HCT116 (cell line): ENCODE data around the gene PPP2R2D. TPM values are rescaled to one million over a fixed set of nuclear protein-coding genes. Genes with fewer than 3 reads are reported as not detected.

Source experiments
- ATAC-seq: fragments of 200-7000 bp; cut with Tn5 transposase; 2 replicates; pipeline ENCODE4 v1.9.1; 2020; ENCODE audit warnings: mild to moderate bottlenecking, moderate library complexity
- BruUV-seq: library from RNA; stranded (reverse); fragments of 400-500 nt; replicated peaks from 2 replicates; lab custom pipeline; 2021; lab: Mats Ljungman, UMichigan
- CTCF ChIA-PET: fragments of 300-600 bp; sonication (Branson Sonifier 250); formaldehyde crosslinking; loops from one replicate; lab custom pipeline; 2021; ENCODE audit warnings: antibody characterized with exemption; lab: Charles Lee
- POLR2A ChIA-PET: fragments of 300-600, 350-600 bp; sonication (Branson Sonifier 250); formaldehyde crosslinking; loops from one replicate; lab custom pipeline; 2021; ENCODE audit warnings: antibody characterized with exemption; lab: Charles Lee
- RAD21 ChIA-PET, 2 experiments: fragments of 300-600 bp; sonication (Branson Sonifier 250); formaldehyde crosslinking; loops; one replicate each; lab custom pipeline; 2023; ENCODE audit warnings: low total read pairs in 2 of 2; ENCODE audit not compliant: uncharacterized antibody in 2 of 2, unreplicated experiment in 2 of 2, low non-redundant PET in 1 of 2; lab: Charles Lee
- DNase-seq: peaks from one replicate; pipeline ENCODE4 v3.0.0-alpha.2; 2010; ENCODE audit warnings: low read depth, low spot score
- H2AFZ ChIP-seq: fragments of 200-600 bp; shearing (Covaris generic), sonication (generic); 2 replicates; pipeline ENCODE4 v1.6.1; 2017; ENCODE audit warnings: low read depth, mixed run types, mixed read lengths, antibody characterized with exemption, low read length; ENCODE audit not compliant: poor library complexity, severe bottlenecking
- H3K27ac ChIP-seq: 2 replicates; pipeline ENCODE4 v1.5.1; 2012; ENCODE audit warnings: low read depth, low read length
- H3K27me3 ChIP-seq: fragments of 200-600 bp; sonication (generic); 2 replicates; pipeline ENCODE4 v1.6.1; 2016; ENCODE audit warnings: mixed run types, low read length, mixed read lengths; ENCODE audit not compliant: insufficient read depth
- H3K36me3 ChIP-seq, 2 experiments: fragments of 200-500 bp in 1 of 2; fragments of 200-600 bp in 1 of 2; sonication (Bioruptor generic) in 1 of 2; sonication (generic) in 1 of 2; 2 replicates each; pipeline versions ENCODE4 v1.5.1 to v1.6.1; 2014 to 2016; ENCODE audit warnings: low read length in 2 of 2, inconsistent platforms in 1 of 2, mixed read lengths in 1 of 2, mixed run types in 1 of 2; ENCODE audit not compliant: insufficient read depth in 2 of 2, control insufficient read depth in 1 of 2
- H3K4me1 ChIP-seq, 2 experiments: fragments of 200-600 bp in 1 of 2; sonication (generic) in 1 of 2; 2 replicates each; pipeline versions ENCODE4 v1.5.1 to v1.6.1; 2012 to 2017; ENCODE audit warnings: low read length in 2 of 2, inconsistent platforms in 1 of 2, mild to moderate bottlenecking in 1 of 2, mixed read lengths in 1 of 2, mixed run types in 1 of 2, moderate library complexity in 1 of 2; ENCODE audit not compliant: insufficient read depth in 2 of 2, control insufficient read depth in 1 of 2
- H3K4me2 ChIP-seq: fragments of 200-600 bp; sonication (generic); 2 replicates; pipeline ENCODE4 v1.6.1; 2017; ENCODE audit warnings: mixed run types, low read length, mixed read lengths
- H3K4me3 ChIP-seq, 2 experiments: fragments of 200-600 bp in 1 of 2; sonication (generic) in 1 of 2; replicated peaks in 1 of 2; 2 replicates each; pipeline ENCODE4 v1.5.1; 2011 to 2016; ENCODE audit warnings: low read length in 2 of 2, control low read depth in 1 of 2, low read depth in 1 of 2, mild to moderate bottlenecking in 1 of 2, mixed read lengths in 1 of 2, mixed run types in 1 of 2
- H3K79me2 ChIP-seq: fragments of 200-600 bp; sonication (generic); 2 replicates; pipeline ENCODE4 v1.6.1; 2017; ENCODE audit warnings: mild to moderate bottlenecking, mixed run types, low read length, moderate library complexity, mixed read lengths; ENCODE audit not compliant: insufficient read depth
- H3K9ac ChIP-seq: fragments of 200-600 bp; sonication (generic); 2 replicates; pipeline ENCODE4 v1.6.1; 2016; ENCODE audit warnings: low read length, mixed read lengths
- H3K9me2 ChIP-seq: fragments of 200-600 bp; sonication (generic), shearing (Covaris generic); 2 replicates; pipeline ENCODE4 v1.6.1; 2017; ENCODE audit warnings: mixed run types, mild to moderate bottlenecking, moderate library complexity; ENCODE audit not compliant: insufficient read depth
- H3K9me3 ChIP-seq, 2 experiments: fragments of 200-500 bp in 1 of 2; fragments of 200-600 bp in 1 of 2; sonication (Bioruptor generic) in 1 of 2; sonication (generic) in 1 of 2; 2 replicates each; pipeline ENCODE4 v1.6.1; 2014 to 2017; ENCODE audit warnings: low read length in 2 of 2, mixed read lengths in 2 of 2, inconsistent platforms in 1 of 2, low read depth in 1 of 2, mild to moderate bottlenecking in 1 of 2, mixed run types in 1 of 2, moderate library complexity in 1 of 2; ENCODE audit not compliant: control insufficient read depth in 1 of 2, insufficient read depth in 1 of 2
- H4K20me1 ChIP-seq: fragments of 200-600 bp; sonication (generic), shearing (Covaris generic); 2 replicates; pipeline ENCODE4 v1.6.1; 2017; ENCODE audit warnings: mixed run types, mild to moderate bottlenecking, moderate library complexity; ENCODE audit not compliant: insufficient read depth
- ATF3 ChIP-seq: IDR thresholded peaks from 2 replicates; pipeline ENCODE4 v1.6.1; 2012
- CBX3 ChIP-seq: IDR thresholded peaks from 2 replicates; pipeline ENCODE4 v1.6.1; 2012; ENCODE audit warnings: low read depth
- CEBPB ChIP-seq: IDR thresholded peaks from 2 replicates; pipeline ENCODE4 v1.6.1; 2012; ENCODE audit warnings: low read depth
- ELF1 ChIP-seq: IDR thresholded peaks from 2 replicates; pipeline ENCODE4 v1.6.1; 2012; ENCODE audit warnings: low read depth, borderline replicate concordance
- EZH2 ChIP-seq: fragments of 200-600 bp; sonication (generic); IDR thresholded peaks from 2 replicates; pipeline ENCODE4 v1.6.1; 2017; ENCODE audit warnings: antibody characterized with exemption, mixed run types
- JUND ChIP-seq: IDR thresholded peaks from 2 replicates; pipeline ENCODE4 v1.6.1; 2012
- MAX ChIP-seq: IDR thresholded peaks from 2 replicates; pipeline ENCODE4 v1.6.1; 2012
- POLR2A ChIP-seq: IDR thresholded peaks from 2 replicates; pipeline ENCODE4 v1.7.0; 2011; ENCODE audit warnings: borderline replicate concordance; ENCODE audit not compliant: insufficient read depth, insufficient read length; ENCODE audit errors: extremely low read depth
- POLR2AphosphoS5 ChIP-seq: IDR thresholded peaks from 2 replicates; pipeline ENCODE4 v1.6.1; 2011; ENCODE audit warnings: mild to moderate bottlenecking, low read depth, low read length, moderate library complexity
- RAD21 ChIP-seq: IDR thresholded peaks from 2 replicates; pipeline ENCODE4 v1.6.1; 2012; ENCODE audit warnings: low read depth, mild to moderate bottlenecking
- SIN3A ChIP-seq: IDR thresholded peaks from 2 replicates; pipeline ENCODE4 v1.6.1; 2012; ENCODE audit warnings: low read depth
- SP1 ChIP-seq: IDR thresholded peaks from 2 replicates; pipeline ENCODE4 v1.6.1; 2012; ENCODE audit warnings: low read depth
- SRF ChIP-seq: IDR thresholded peaks from 2 replicates; pipeline ENCODE4 v1.6.1; 2012; ENCODE audit warnings: low read depth
- TCF7L2 ChIP-seq: IDR thresholded peaks from 2 replicates; pipeline ENCODE4 v1.7.0; 2011; ENCODE audit warnings: borderline replicate concordance, inconsistent platforms; ENCODE audit not compliant: insufficient read depth, insufficient read length; ENCODE audit errors: extremely low read depth
- YY1 ChIP-seq: IDR thresholded peaks from 2 replicates; pipeline ENCODE4 v1.6.1; 2011; ENCODE audit warnings: low read length, low read depth, moderate library complexity, mild to moderate bottlenecking; ENCODE audit not compliant: insufficient replicate concordance; ENCODE audit errors: extremely low read depth
- ZBTB33 ChIP-seq: IDR thresholded peaks from 2 replicates; pipeline ENCODE4 v1.6.1; 2011; ENCODE audit warnings: mild to moderate bottlenecking, low read length, moderate library complexity; ENCODE audit not compliant: insufficient replicate concordance; ENCODE audit errors: extremely low read depth
- ZFX ChIP-seq: fragments of 450-650 bp; IDR thresholded peaks from 2 replicates; pipeline ENCODE4 v1.6.1; 2017
- ZNF274 ChIP-seq: fragments of 200-500 bp; sonication (Bioruptor generic); IDR thresholded peaks from 2 replicates; pipeline ENCODE4 v1.6.1; 2014; ENCODE audit warnings: mild to moderate bottlenecking, low read depth, low read length, inconsistent platforms
- intact Hi-C: fragments of 100-400 bp; cut with micrococcal nuclease; formaldehyde crosslinking; loops from 2 replicates; pipeline ENCODE4 v1.10.0; 2022
- total RNA-seq: library from RNA; stranded (reverse); gene quantifications from one replicate; pipeline ENCODE4 v1.2.1, GENCODE V29; 2021; ENCODE audit not compliant: unreplicated experiment

Gene PPP2R2D
- total RNA-seq, 1 experiment from 2014 or later = 18.1 TPM

DNA sequence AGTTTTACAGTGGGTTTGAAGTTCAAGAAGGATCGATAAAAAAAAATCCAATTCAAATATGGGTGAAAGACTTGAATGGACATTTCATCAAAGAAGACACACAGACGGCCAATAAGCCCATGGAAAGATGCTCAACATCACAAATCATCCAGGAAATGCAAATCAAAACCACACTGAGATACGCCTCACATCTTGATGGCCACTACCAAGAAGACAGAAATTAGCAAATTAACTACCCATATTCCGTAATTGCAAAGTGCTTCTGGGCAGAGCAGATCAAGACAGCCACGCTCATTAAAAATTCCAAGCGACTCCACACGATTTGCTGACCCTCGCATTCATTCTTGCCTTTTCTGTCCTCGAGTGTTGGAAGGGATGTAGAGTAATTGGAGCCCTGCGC lies 34.1 kb upstream of the PPP2R2D start:
- ATAC-seq = no peak
- TF ChIP-seq ZBTB33 (no peak), TCF7L2 (no peak), EZH2 (no peak), ATF3 (no peak), RAD21 (no peak)
- ChIA-PET POLR2A (no interaction called here), CTCF (no interaction called here), RAD21 (no interaction called here)
- H3K27me3 ChIP-seq = no peaks in the 10 kb centered on the region
- H4K20me1 ChIP-seq = no peaks in the 10 kb centered on the region
- H2AFZ ChIP-seq = no peak overlapping the region
- H3K9me2 ChIP-seq = no peaks in the 10 kb centered on the region
- no peak for DNase-seq
- no peak overlapping the region for H3K4me3 ChIP-seq
- H3K79me2 ChIP-seq = no peaks in the 10 kb centered on the region
- no peaks in the 10 kb centered on the region for H3K36me3 ChIP-seq
- no peak overlapping the region for H3K4me2 ChIP-seq
- no peaks in the 10 kb centered on the region for H3K9me3 ChIP-seq
- H3K4me1 ChIP-seq = no peaks in the 10 kb centered on the region
- H3K27ac ChIP-seq = no peak overlapping the region
- BruUV-seq = no TSS peak
- intact Hi-C loops = no loop called here
- no peak overlapping the region for H3K9ac ChIP-seq

DNA sequence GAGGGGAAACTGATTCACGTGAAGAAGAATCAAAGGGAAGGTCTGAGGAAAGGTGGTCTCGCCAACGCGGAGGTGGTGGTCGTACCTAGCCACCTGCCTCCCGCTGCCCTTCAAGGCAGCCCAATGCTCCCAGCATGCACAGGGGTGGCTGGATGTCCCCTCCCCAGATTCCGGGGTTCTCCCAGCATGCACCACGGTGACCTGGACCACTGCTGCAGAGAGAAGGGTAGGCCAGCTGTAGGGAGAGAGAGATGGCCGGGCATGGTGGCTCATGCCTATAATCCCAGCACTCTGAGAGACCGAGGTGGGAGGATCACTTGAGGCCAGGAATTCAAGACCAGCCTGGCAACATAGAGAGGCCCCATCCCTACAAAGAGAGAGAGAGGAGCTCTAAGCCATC lies 32.4 kb upstream of the PPP2R2D start:
- no peak for DNase-seq
- Histone ChIP-seq H3K9me3 (no peaks in the 10 kb centered on the region), H3K4me3 (no peak overlapping the region), H3K9me2 (no peaks in the 10 kb centered on the region), H2AFZ (no peak overlapping the region), H3K27ac (no peak overlapping the region), H3K9ac (no peak overlapping the region), H4K20me1 (no peaks in the 10 kb centered on the region), H3K36me3 (no peaks in the 10 kb centered on the region), H3K4me2 (no peak overlapping the region), H3K27me3 (no peaks in the 10 kb centered on the region), H3K4me1 (no peaks in the 10 kb centered on the region), H3K79me2 (no peaks in the 10 kb centered on the region)
- RAD21 ChIA-PET = no interaction called here
- POLR2A ChIA-PET = no interaction called here
- ATAC-seq = no peak
- no TSS peak for BruUV-seq
- CTCF ChIA-PET = no interaction called here
- intact Hi-C loops = no loop called here
- TF ChIP-seq SIN3A (no peak), RAD21 (no peak), ELF1 (no peak), ZBTB33 (no peak), CEBPB (no peak), POLR2A (no peak), POLR2AphosphoS5 (no peak), YY1 (no peak), ZFX (no peak), SRF (no peak), JUND (no peak), EZH2 (no peak), CBX3 (no peak), SP1 (no peak), TCF7L2 (no peak), MAX (no peak), ZNF274 (no peak)
